Ovary (tissue), 9 donors: ENCODE data around the gene CCN2. TPM values are rescaled to one million over a fixed set of nuclear protein-coding genes. Genes with fewer than 3 reads are reported as not detected.

Experiments used
- DNase-seq, 5 donors: peaks; one replicate each; pipeline ENCODE4 v3.0.0-alpha.2; 2019 to 2020
- H3K27ac ChIP-seq, 2 donors: fragments of 200-600 bp; one replicate each; pipeline versions ENCODE4 v1.5.1 to v1.8.0; 2019 to 2022
- H3K27me3 ChIP-seq: fragments of 200-600 bp; one replicate; pipeline ENCODE4 v1.8.0; 2022
- H3K36me3 ChIP-seq: fragments of 200-600 bp; sonication (generic); one replicate; pipeline ENCODE4 v1.5.1; 2019
- H3K4me1 ChIP-seq: one replicate; pipeline ENCODE4 v1.8.1; 2013; ENCODE audit warnings: mild to moderate bottlenecking, moderate library complexity; ENCODE audit not compliant: insufficient read depth
- H3K4me3 ChIP-seq: fragments of 200-600 bp; sonication (generic); one replicate; pipeline ENCODE4 v1.5.1; 2017
- H3K9me3 ChIP-seq, 2 donors: fragments of 200-600 bp in 1 of 2; sonication (generic) in 1 of 2; one replicate each; pipeline versions ENCODE4 v1.5.1 to v1.8.1; 2013 to 2019; ENCODE audit warnings: mild to moderate bottlenecking in 1 of 2, moderate library complexity in 1 of 2
- EP300 ChIP-seq: sonication (generic); formaldehyde crosslinking; IDR thresholded peaks from one replicate; pipeline ENCODE4 v1.6.1; 2017; ENCODE audit warnings: antibody characterized with exemption
- POLR2A ChIP-seq: fragments of 450-650 bp; IDR thresholded peaks from one replicate; pipeline ENCODE4 v1.6.1; 2017; ENCODE audit warnings: antibody characterized with exemption, mild to moderate bottlenecking, moderate library complexity
- WGBS, 3 donors: extraction: QIAGEN DNeasy Blood & Tissue Kit in 1 of 3; methylation state at CpG; one replicate each; pipeline versions ENCODE4 v1.1.5 to v1.1.7; 2013 to 2017; 5-methylcytosine and 5-hydroxymethylcytosine counted together
- intact Hi-C, 4 donors: fragments of 100-400 bp; cut with DNase I; formaldehyde crosslinking; loops; one replicate each; pipeline versions ENCODE4 v1.11.0 to v1.15.1; 2022 to 2023
- polyA plus RNA-seq, 2 donors: library from polyadenylated mRNA; stranded (reverse); fragments of 200-250 nt in 1 of 2; fragments of 350-450 nt in 1 of 2; fragmentation: Illumina TruSeq in 1 of 2; extraction: RNeasy Lipid Tissue Mini Kit (QIAGEN cat#74804) in 1 of 2; gene quantifications; one replicate each; pipeline ENCODE4 v1.2.3, GENCODE V29; 2013 to 2014
- total RNA-seq, 7 donors: library from RNA; depleted of rRNA in 2 of 7; stranded (reverse); fragments of >200 nt in 2 of 7; fragmentation: NEBNext Ultra II Directional in 3 of 7; extraction: Animal tissue kit (Norgen Biotek cat#: 25700) in 3 of 7; gene quantifications; one replicate each; pipeline versions ENCODE4 v1.1.0 to v1.2.4, GENCODE V29; 2016 to 2023
- TF ChIP-seq, protein P1 (sequence below), 3 donors: fragments of 450-650 bp in 2 of 3; fragments of 200-600 bp in 1 of 3; IDR thresholded peaks; one replicate each; pipeline versions ENCODE4 v1.5.1 to v1.8.0; 2016 to 2022; ENCODE audit warnings: antibody characterized with exemption in 3 of 3, mild to moderate bottlenecking in 1 of 3
- donor health status: DM: no; HTN: no; CAD: no; lungs with moderate emphysema.
- donor health status: DM: no; HTN: no; CAD: no.
- donor health status: Bipolar disorder and iron deficiency.
- donor health status: DM: yes; HTN: yes; CAD: no.
- donor health status: DM: no; HTN: no; CAD: no.
- donor health status: DM: yes; HTN: yes; CAD: no.

Gene CCN2
- total and polyA plus RNA-seq, 9 donors: 18.3 to 191 (median 65.9) TPM

DNA sequence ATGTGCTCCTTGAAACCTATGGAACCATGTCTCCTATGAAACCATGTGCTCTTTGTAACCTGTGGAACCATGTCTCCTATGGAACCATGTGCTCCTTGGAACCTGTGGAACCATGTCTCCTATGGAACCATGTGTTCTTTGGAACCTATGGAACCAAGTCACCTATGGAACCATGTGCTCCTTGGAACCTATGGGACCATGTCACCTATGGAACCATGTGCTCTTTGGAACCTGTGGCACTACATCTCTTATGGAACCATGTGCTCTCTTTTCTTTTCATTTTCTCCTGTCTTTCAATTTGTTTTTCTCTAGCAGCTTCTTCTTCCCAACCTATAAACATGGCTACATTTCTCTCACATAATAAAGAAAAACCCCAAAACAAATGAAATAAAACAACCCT lies 11.9 kb upstream of the CCN2 start:
- H3K4me3 ChIP-seq: no peak overlapping the region
- H3K9me3 ChIP-seq: no peaks in the 10 kb centered on the region
- TF ChIP-seq POLR2A: no peak
- TF ChIP-seq EP300: no peak
- TF ChIP-seq, protein P1, sequence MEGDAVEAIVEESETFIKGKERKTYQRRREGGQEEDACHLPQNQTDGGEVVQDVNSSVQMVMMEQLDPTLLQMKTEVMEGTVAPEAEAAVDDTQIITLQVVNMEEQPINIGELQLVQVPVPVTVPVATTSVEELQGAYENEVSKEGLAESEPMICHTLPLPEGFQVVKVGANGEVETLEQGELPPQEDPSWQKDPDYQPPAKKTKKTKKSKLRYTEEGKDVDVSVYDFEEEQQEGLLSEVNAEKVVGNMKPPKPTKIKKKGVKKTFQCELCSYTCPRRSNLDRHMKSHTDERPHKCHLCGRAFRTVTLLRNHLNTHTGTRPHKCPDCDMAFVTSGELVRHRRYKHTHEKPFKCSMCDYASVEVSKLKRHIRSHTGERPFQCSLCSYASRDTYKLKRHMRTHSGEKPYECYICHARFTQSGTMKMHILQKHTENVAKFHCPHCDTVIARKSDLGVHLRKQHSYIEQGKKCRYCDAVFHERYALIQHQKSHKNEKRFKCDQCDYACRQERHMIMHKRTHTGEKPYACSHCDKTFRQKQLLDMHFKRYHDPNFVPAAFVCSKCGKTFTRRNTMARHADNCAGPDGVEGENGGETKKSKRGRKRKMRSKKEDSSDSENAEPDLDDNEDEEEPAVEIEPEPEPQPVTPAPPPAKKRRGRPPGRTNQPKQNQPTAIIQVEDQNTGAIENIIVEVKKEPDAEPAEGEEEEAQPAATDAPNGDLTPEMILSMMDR (IDR thresholded peaks at IDR 0.05): no peak
- no peaks in the 10 kb centered on the region for H3K36me3 ChIP-seq
- no peak overlapping the region for H3K27ac ChIP-seq
- intact Hi-C loops: no loop called here
- no peak for DNase-seq
- no peaks in the 10 kb centered on the region for H3K27me3 ChIP-seq
- no peaks in the 10 kb centered on the region for H3K4me1 ChIP-seq

DNA sequence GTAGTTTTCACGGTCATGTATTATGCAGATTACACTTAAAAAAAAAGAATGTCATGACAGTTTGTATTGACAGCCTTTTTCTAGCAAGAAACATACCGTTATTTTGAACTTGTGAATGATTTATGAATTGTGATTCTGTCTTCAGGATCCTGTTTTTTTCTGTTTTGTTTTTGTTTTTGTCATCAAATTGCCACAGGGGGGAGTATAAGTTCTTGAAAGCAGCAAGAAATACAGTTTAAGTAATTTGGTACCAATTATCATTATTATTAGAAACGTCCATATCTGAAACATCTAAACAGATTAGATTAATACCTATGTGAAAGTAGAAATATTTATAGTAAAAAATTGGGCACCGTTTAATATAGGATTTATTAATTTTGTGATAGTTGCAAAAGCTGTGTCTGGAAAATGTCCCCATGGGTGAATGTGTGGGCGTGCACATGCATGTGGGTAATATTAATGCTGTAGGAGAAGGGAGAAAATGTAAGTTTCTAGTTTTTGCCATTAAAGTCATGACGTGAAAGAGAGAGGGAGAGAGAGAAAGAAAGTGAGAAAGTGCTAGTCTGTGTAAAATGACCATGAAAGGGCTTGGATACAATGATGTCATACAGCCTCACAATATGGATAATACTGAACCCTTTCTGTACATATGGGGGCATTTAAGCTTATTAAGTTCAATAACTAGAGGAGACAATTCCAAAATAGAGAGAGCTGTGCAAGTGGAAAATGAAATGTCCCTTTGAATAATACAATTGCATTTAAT lies 9.4 kb upstream of the CCN2 start:
- H3K27ac ChIP-seq: no peak overlapping the region
- no peaks in the 10 kb centered on the region for H3K9me3 ChIP-seq
- H3K27me3 ChIP-seq: no peaks in the 10 kb centered on the region
- DNase-seq: no peak
- no peaks in the 10 kb centered on the region for H3K4me1 ChIP-seq
- intact Hi-C loops: no loop called here
- TF ChIP-seq EP300 (no peak), POLR2A (no peak)
- TF ChIP-seq, protein P1 (IDR thresholded peaks at IDR 0.05): no peak
- no peaks in the 10 kb centered on the region for H3K36me3 ChIP-seq
- no peak overlapping the region for H3K4me3 ChIP-seq
- 34 to 39% (median 36%) methylated on average over 6 of the region's 6 CpGs for WGBS, 3 donors

- no peaks in the 10 kb centered on the region for H3K27me3 ChIP-seq
- 87 to 97% (median 97%) methylated on average over 11 of the region's 11 CpGs for WGBS, 3 donors
- no peak overlapping the region for H3K4me3 ChIP-seq
- peaks cover 3% of the 10 kb centered on the region for H3K4me1 ChIP-seq
- no peak for DNase-seq
- no peak overlapping the region for H3K27ac ChIP-seq
- H3K36me3 ChIP-seq: no peaks in the 10 kb centered on the region
- TF ChIP-seq, protein P1 (IDR thresholded peaks at IDR 0.05): no peak
- TF ChIP-seq POLR2A: no peak
- TF ChIP-seq EP300: no peak
- intact Hi-C loops: no loop called here
- no peaks in the 10 kb centered on the region for H3K9me3 ChIP-seq
Observed at GRCh38 chr6:131958542-131959470, 7.6 kb upstream of the CCN2 start.

- Histone ChIP-seq H3K27ac (no peak overlapping the region), H3K27me3 (no peaks in the 10 kb centered on the region), H3K4me1 (peaks cover 3% of the 10 kb centered on the region), H3K9me3 (no peaks in the 10 kb centered on the region), H3K36me3 (no peaks in the 10 kb centered on the region), H3K4me3 (no peak overlapping the region)
- 89 to 96% (median 92%) methylated on average over 3 of the region's 3 CpGs for WGBS, 3 donors
- no peak for TF ChIP-seq POLR2A
- TF ChIP-seq, protein P1 (IDR thresholded peaks at IDR 0.05): no peak
- no peak for TF ChIP-seq EP300
- intact Hi-C loops: no loop called here
- no peak for DNase-seq
Observed at GRCh38 chr6:131958095-131958494, 6.9 kb upstream of the CCN2 start.
